SK-N-MC (cell line): ENCODE measurements around the gene MPIG6B.

ENCODE experiments used
- EZH2 ChIP-seq: fragments of 200-600 bp; sonication (generic); IDR thresholded peaks from one replicate; pipeline ENCODE4 v1.6.1; 2017; ENCODE audit warnings: antibody characterized with exemption
- FOXP2 ChIP-seq: optimal IDR thresholded peaks from 2 replicates; pipeline ENCODE3; 2011; ENCODE audit warnings: mild to moderate bottlenecking, moderate library complexity; ENCODE audit not compliant: insufficient read depth; ENCODE audit errors: extremely low read length, control extremely low read depth
- POLR2AphosphoS5 ChIP-seq: IDR thresholded peaks from 2 replicates; pipeline ENCODE4 v1.6.1; 2012; ENCODE audit warnings: mild to moderate bottlenecking, low read depth, low read length, borderline replicate concordance

- TF ChIP-seq POLR2AphosphoS5 (no peak), EZH2 (no peak), FOXP2 (no peak)
These were observed 52.0 kb downstream of the MPIG6B start for GRCh38 chr6:31775184-31775583.
